Kidney (tissue), 14 donors: ENCODE measurements around the gene GSN. TPM values are rescaled to one million over a fixed set of nuclear protein-coding genes. Genes with fewer than 3 reads are reported as not detected.
"Not testable (repeated sequence)": the region's sequence is repeated elsewhere in the genome, so short reads cannot be mapped to it uniquely, and the experiment has no call there.

ENCODE experiments used
- DNase-seq, 5 donors: peaks; one replicate each; pipeline ENCODE4 v3.0.0-alpha.2; 2013 to 2020
- FAIRE-seq: peaks from 2 replicates; lab custom pipeline; 2012; peaks lifted over from hg19 to GRCh38; lab: Jason Lieb, UNC
- H3K27ac ChIP-seq, 2 donors: one replicate each; pipeline ENCODE4 v1.7.0; 2013; ENCODE audit warnings: low read depth in 2 of 2, low read length in 2 of 2, inconsistent platforms in 1 of 2
- H3K27me3 ChIP-seq: one replicate; pipeline ENCODE4 v1.7.1; 2013; ENCODE audit warnings: low read length, inconsistent platforms; ENCODE audit not compliant: control insufficient read depth, insufficient read depth
- H3K36me3 ChIP-seq, 3 donors: one replicate each; pipeline versions ENCODE4 v1.7.0 to v1.7.1; 2013; ENCODE audit warnings: low read length in 3 of 3, control low read depth in 1 of 3, inconsistent platforms in 1 of 3; ENCODE audit not compliant: insufficient read depth in 3 of 3, control insufficient read depth in 2 of 3
- H3K4me1 ChIP-seq, 3 donors: one replicate each; pipeline versions ENCODE4 v1.7.0 to v1.7.1; 2013; ENCODE audit warnings: low read length in 3 of 3, inconsistent platforms in 1 of 3, low read depth in 1 of 3; ENCODE audit not compliant: control insufficient read depth in 2 of 3, insufficient read depth in 2 of 3
- H3K4me3 ChIP-seq, 3 donors: one replicate each; pipeline versions ENCODE4 v1.7.0 to v1.8.1; 2013; ENCODE audit warnings: low read length in 3 of 3, control low read depth in 1 of 3, inconsistent platforms in 1 of 3
- H3K9ac ChIP-seq, 3 donors: one replicate each; pipeline versions ENCODE4 v1.7.0 to v1.7.1; 2013; ENCODE audit warnings: low read length in 3 of 3, control low read depth in 1 of 3, inconsistent platforms in 1 of 3
- H3K9me3 ChIP-seq, 3 donors: one replicate each; pipeline versions ENCODE4 v1.7.0 to v1.7.1; 2013; ENCODE audit warnings: low read length in 3 of 3, control low read depth in 1 of 3, inconsistent platforms in 1 of 3; ENCODE audit not compliant: control insufficient read depth in 2 of 3, insufficient read depth in 1 of 3
- intact Hi-C: fragments of 100-400 bp; cut with DNase I; formaldehyde crosslinking; loops from one replicate; pipeline ENCODE4 v1.11.1; 2022
- polyA plus RNA-seq: library from polyadenylated mRNA; stranded (reverse); fragments of 350-450 nt; fragmentation: Illumina TruSeq; extraction: RNeasy Lipid Tissue Mini Kit (QIAGEN cat#74804); gene quantifications from one replicate; pipeline ENCODE4 v1.2.3, GENCODE V29; 2014; ENCODE audit warnings: low read depth, low replicate concordance; ENCODE audit not compliant: insufficient read depth
- total RNA-seq: library from RNA; stranded (reverse); fragmentation: NEBNext Ultra II Directional; extraction: Animal tissue kit (Norgen Biotek cat#: 25700); gene quantifications from one replicate; pipeline ENCODE4 v1.2.1, GENCODE V29; 2021
- TF ChIP-seq, protein P1 (sequence below): IDR thresholded peaks from 3 replicates; pipeline ENCODE4 v1.5.1; 2012; ENCODE audit warnings: mild to moderate bottlenecking, moderate library complexity, borderline replicate concordance; ENCODE audit not compliant: insufficient read depth; ENCODE audit errors: extremely low read depth
- donor health status: control.
- donor health status: control.
- donor health status: control.
- donor health status: control.
- donor health status: control.
- donor health status: DM: yes; HTN: yes; CAD: no.
- donor health status: Normal renal cell carcinoma (clear cell type).

Gene GSN
- total and polyA plus RNA-seq, 2 donors from 2014 or later: 235 to 511 TPM

DNA sequence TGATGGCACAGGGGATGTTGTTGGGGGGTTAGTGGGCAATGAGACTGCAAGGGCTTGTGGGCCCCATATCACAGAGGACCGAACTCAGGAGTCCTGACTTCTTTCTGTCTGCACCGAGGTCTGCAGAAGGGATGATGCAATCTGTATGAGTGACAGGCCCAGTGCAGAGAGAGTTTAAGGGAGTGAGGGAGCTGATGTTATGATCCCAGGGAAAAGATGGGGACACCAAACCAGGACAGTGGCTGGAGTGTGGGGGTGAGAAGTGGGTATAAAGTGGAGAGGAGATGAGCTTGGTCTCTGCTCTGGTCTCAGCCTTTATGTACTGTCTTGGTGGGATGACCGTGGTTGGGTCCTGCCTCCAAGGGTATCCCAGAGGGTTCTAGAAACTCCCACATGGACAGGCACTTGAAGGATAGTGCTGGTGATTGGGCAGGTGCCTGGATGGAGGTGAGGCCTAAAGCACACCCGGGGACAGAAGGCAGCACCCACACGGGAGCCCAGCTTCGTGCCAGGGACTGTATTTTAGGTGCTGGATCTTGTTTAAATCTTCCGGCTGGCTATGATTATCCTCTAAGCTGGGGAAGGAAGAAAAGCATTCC, 21.9 kb downstream of the GSN start:
- H3K4me1 ChIP-seq: peaks cover 5 to 51% (median 38%) of the 10 kb centered on the region in 3 donors
- no peak for FAIRE-seq
- TF ChIP-seq, protein P1, sequence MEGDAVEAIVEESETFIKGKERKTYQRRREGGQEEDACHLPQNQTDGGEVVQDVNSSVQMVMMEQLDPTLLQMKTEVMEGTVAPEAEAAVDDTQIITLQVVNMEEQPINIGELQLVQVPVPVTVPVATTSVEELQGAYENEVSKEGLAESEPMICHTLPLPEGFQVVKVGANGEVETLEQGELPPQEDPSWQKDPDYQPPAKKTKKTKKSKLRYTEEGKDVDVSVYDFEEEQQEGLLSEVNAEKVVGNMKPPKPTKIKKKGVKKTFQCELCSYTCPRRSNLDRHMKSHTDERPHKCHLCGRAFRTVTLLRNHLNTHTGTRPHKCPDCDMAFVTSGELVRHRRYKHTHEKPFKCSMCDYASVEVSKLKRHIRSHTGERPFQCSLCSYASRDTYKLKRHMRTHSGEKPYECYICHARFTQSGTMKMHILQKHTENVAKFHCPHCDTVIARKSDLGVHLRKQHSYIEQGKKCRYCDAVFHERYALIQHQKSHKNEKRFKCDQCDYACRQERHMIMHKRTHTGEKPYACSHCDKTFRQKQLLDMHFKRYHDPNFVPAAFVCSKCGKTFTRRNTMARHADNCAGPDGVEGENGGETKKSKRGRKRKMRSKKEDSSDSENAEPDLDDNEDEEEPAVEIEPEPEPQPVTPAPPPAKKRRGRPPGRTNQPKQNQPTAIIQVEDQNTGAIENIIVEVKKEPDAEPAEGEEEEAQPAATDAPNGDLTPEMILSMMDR: no peak
- H3K9ac ChIP-seq: peak overlapping the region in 1 of 3 donors; percentile 17
- H3K36me3 ChIP-seq: no peaks in the 10 kb centered on the region
- H3K27me3 ChIP-seq: no peaks in the 10 kb centered on the region
- intact Hi-C loops: no loop called here
- peak in 2 of 5 donors; percentile 6 to 61 for DNase-seq
- no peak overlapping the region for H3K4me3 ChIP-seq
- H3K9me3 ChIP-seq: no peaks in the 10 kb centered on the region
- peak overlapping the region; percentile 86 to 88 for H3K27ac ChIP-seq

DNA sequence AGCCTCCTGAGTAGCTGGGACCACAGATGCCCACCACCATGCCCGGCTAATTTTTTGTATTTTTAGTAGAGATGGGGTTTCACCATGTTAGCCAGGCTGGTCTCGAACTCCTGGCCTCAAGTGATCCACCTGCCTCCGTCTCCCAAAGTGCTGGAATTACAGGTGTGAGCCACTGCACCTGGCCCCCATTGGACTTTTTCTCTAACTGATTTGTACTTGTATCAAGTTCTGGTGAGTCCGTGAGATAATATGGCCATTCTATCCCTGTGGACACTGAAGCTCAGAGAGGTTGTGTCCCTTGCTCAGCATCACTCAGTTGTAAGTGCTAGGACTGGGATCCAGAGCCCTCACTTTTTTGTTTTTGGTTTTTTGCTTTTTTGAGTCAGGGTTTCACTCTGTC, 23.6 kb downstream of the GSN start:
- H3K36me3 ChIP-seq, H3K4me3 ChIP-seq, H3K27ac ChIP-seq, FAIRE-seq, H3K27me3 ChIP-seq, intact Hi-C loops, DNase-seq, H3K9me3 ChIP-seq, H3K9ac ChIP-seq: not testable (repeated sequence)
- peaks cover 5 to 48% (median 39%) of the 10 kb centered on the region in 3 donors for H3K4me1 ChIP-seq

DNA sequence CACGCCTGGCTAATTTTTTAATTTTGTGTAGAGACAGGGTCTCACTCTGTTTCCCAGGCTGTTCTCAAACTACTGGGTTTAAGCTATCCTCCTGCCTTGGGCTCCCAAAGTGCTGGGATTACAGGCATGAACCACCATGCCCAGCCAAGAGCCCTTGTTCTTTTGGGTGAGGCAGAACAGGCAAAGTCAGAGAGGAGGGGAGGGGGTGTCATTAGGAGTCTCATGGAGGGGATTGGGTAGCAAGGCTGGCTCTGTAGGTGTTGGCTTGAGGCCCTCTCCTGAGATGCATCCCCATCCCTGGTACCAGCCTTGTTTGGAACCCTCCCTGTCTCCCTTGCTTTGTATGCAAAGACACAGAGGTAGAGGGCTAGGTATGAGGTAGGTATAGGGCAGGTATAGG, 24.1 kb downstream of the GSN start:
- peaks cover 5 to 45% (median 37%) of the 10 kb centered on the region in 3 donors for H3K4me1 ChIP-seq

DNA sequence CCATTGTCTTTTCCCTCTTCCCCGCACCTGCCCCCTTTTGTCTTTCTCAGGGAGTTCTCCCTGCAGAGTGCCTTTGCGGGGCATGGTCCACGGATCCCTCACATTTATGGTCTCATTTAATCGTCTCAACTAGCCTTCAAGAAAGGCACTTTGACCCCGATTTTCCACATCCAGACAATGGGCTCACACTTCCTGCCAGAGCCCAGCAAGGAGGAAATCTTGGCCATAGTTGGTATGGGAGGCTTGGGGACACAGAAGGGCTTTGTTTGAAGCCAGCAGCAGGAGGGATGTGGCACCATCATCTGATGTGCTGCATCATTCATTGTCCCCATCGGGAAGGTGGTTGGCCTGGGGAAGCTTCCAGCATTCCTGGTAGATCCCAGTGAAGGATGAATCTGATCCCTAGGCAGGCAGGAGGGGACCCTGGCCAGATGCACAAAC, 24.9 kb downstream of the GSN start:
- intact Hi-C loops: no loop called here
- H3K4me3 ChIP-seq: no peak overlapping the region
- peaks cover 5 to 42% (median 38%) of the 10 kb centered on the region in 3 donors for H3K4me1 ChIP-seq
- no peaks in the 10 kb centered on the region for H3K36me3 ChIP-seq
- no peaks in the 10 kb centered on the region for H3K9me3 ChIP-seq
- no peak overlapping the region for H3K27ac ChIP-seq
- TF ChIP-seq, protein P1: no peak
- H3K9ac ChIP-seq: no peak overlapping the region
- FAIRE-seq (no peak), DNase-seq (no peak)
- H3K27me3 ChIP-seq: no peaks in the 10 kb centered on the region

More for the DNA sequence above, 24.1 kb downstream of the GSN start:
- intact Hi-C loops: no loop called here
- H3K9me3 ChIP-seq: no peaks in the 10 kb centered on the region
- H3K27ac ChIP-seq: no peak overlapping the region
- TF ChIP-seq, protein P1: no peak
- no peak overlapping the region for H3K9ac ChIP-seq
- FAIRE-seq (no peak), DNase-seq (no peak)
- no peaks in the 10 kb centered on the region for H3K36me3 ChIP-seq
- H3K27me3 ChIP-seq: no peaks in the 10 kb centered on the region
- no peak overlapping the region for H3K4me3 ChIP-seq
